Ectodermal cell (in vitro differentiated cells): ENCODE measurements around the gene GBP3. TPM values are rescaled to one million over a fixed set of nuclear protein-coding genes. Genes with fewer than 3 reads are reported as not detected.

Experiments used
- H3K27ac ChIP-seq: 2 replicates; pipeline ENCODE4 v1.7.0; 2013; ENCODE audit warnings: mild to moderate bottlenecking, low read depth, low read length; ENCODE audit not compliant: insufficient read depth, poor library complexity, severe bottlenecking
- H3K27me3 ChIP-seq: 2 replicates; pipeline ENCODE4 v1.7.0; 2013; ENCODE audit warnings: mild to moderate bottlenecking, low read length; ENCODE audit not compliant: insufficient read depth, control insufficient read depth, poor library complexity, severe bottlenecking
- H3K36me3 ChIP-seq: one replicate; pipeline ENCODE4 v1.7.0; 2013; ENCODE audit warnings: low read length; ENCODE audit not compliant: control insufficient read depth, insufficient read depth
- H3K4me1 ChIP-seq: one replicate; pipeline ENCODE4 v1.7.0; 2013; ENCODE audit warnings: low read length; ENCODE audit not compliant: control insufficient read depth, insufficient read depth
- H3K4me3 ChIP-seq: 2 replicates; pipeline ENCODE4 v1.7.0; 2013; ENCODE audit warnings: low read depth, low read length, control low read depth; ENCODE audit not compliant: insufficient read depth
- H3K9me3 ChIP-seq: 2 replicates; pipeline ENCODE4 v1.7.0; 2013; ENCODE audit warnings: mild to moderate bottlenecking, low read length, moderate library complexity; ENCODE audit not compliant: control insufficient read depth
- WGBS, 2 experiments: methylation state at CpG; one replicate each; pipeline ENCODE4 v1.1.7; 2013; ENCODE audit warnings: missing lambda C conversion rate in 2 of 2; 5-methylcytosine and 5-hydroxymethylcytosine counted together
- polyA plus RNA-seq, 4 experiments: library from polyadenylated mRNA; stranded (reverse); fragments of 50-300 nt; gene quantifications; one replicate each; pipeline ENCODE4 v1.2.3, GENCODE V29; 2013

Gene GBP3, protein sequence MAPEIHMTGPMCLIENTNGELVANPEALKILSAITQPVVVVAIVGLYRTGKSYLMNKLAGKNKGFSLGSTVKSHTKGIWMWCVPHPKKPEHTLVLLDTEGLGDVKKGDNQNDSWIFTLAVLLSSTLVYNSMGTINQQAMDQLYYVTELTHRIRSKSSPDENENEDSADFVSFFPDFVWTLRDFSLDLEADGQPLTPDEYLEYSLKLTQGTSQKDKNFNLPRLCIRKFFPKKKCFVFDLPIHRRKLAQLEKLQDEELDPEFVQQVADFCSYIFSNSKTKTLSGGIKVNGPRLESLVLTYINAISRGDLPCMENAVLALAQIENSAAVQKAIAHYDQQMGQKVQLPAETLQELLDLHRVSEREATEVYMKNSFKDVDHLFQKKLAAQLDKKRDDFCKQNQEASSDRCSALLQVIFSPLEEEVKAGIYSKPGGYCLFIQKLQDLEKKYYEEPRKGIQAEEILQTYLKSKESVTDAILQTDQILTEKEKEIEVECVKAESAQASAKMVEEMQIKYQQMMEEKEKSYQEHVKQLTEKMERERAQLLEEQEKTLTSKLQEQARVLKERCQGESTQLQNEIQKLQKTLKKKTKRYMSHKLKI
- polyA plus RNA-seq (2013, experiment 1 of 4) = not detected
- 0.20 TPM for polyA plus RNA-seq (2013, experiment 2 of 4)
- 0.69 TPM for polyA plus RNA-seq (2013, experiment 3 of 4)
- 0.53 TPM for polyA plus RNA-seq (2013, experiment 4 of 4)

- Histone ChIP-seq H3K36me3 (no peaks in the 10 kb centered on the region), H3K4me1 (no peaks in the 10 kb centered on the region), H3K9me3 (no peaks in the 10 kb centered on the region), H3K27me3 (no peaks in the 10 kb centered on the region), H3K27ac (no peak within 1 kb of the TSS), H3K4me3 (no peak within 1 kb of the TSS)
- 76 to 78% methylated on average over 5 of the region's 5 CpGs for WGBS, 2 experiments
Observed at GRCh38 chr1:89022167-89022959, at the start of gene GBP3. GBP3 (minus strand) TSS chr1:89022866; CDS start chr1:89020721, 2,145 bp downstream.

GRCh38 chr1:89070509-89070908 lies 47.8 kb upstream of the GBP3 start:
- no peak overlapping the region for H3K4me3 ChIP-seq
- H3K27ac ChIP-seq = no peak overlapping the region
- H3K9me3 ChIP-seq = no peaks in the 10 kb centered on the region
- no peaks in the 10 kb centered on the region for H3K4me1 ChIP-seq
- no peaks in the 10 kb centered on the region for H3K36me3 ChIP-seq
- 88 to 92% methylated on average over 1 of the region's 1 CpG for WGBS, 2 experiments
- H3K27me3 ChIP-seq = no peaks in the 10 kb centered on the region

- Histone ChIP-seq H3K4me1 (no peaks in the 10 kb centered on the region), H3K36me3 (no peaks in the 10 kb centered on the region), H3K4me3 (no peak overlapping the region), H3K9me3 (no peaks in the 10 kb centered on the region), H3K27ac (no peak overlapping the region), H3K27me3 (no peaks in the 10 kb centered on the region)
- WGBS, 2 experiments = 100% methylated on average over 1 to 2 of the region's 2 CpGs
Observed at GRCh38 chr1:89069951-89070350, 47.3 kb upstream of the GBP3 start.

DNA sequence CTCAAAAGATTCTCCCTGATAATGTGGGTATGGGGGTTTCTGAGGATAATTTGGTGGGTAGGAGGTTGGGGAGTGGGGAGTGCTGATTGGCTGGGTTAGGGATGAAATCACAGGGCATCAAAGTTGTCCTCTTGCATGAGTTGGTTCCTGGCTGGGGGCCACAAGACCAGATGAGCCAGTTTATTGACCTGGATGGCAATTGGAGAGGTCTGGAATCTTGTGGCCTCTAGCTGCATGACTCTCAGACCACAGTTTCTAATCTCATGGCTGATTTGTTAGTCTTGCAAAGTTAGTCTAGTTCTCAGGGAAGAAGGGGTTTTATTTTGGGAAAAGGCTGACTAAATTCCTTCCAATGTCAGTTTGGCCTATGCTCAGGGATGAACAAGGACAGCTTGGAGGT lies 45.6 kb upstream of the GBP3 start:
- H3K36me3 ChIP-seq = no peaks in the 10 kb centered on the region
- no peaks in the 10 kb centered on the region for H3K9me3 ChIP-seq
- no peaks in the 10 kb centered on the region for H3K27me3 ChIP-seq
- H3K4me1 ChIP-seq = no peaks in the 10 kb centered on the region
- H3K27ac ChIP-seq = no peak overlapping the region
- no peak overlapping the region for H3K4me3 ChIP-seq

GRCh38 chr1:89065079-89065868 lies 42.6 kb upstream of the GBP3 start, which contains the start of gene GBP1:
GBP1 (minus strand) TSS chr1:89065208; CDS start chr1:89063234, 1,974 bp downstream.
- Histone ChIP-seq H3K4me3 (no peak within 1 kb of the TSS), H3K36me3 (no peaks in the 10 kb centered on the region), H3K27ac (no peak within 1 kb of the TSS), H3K9me3 (no peaks in the 10 kb centered on the region), H3K4me1 (no peaks in the 10 kb centered on the region), H3K27me3 (no peaks in the 10 kb centered on the region)
- WGBS, 2 experiments = 92% methylated on average over 4 of the region's 4 CpGs

DNA sequence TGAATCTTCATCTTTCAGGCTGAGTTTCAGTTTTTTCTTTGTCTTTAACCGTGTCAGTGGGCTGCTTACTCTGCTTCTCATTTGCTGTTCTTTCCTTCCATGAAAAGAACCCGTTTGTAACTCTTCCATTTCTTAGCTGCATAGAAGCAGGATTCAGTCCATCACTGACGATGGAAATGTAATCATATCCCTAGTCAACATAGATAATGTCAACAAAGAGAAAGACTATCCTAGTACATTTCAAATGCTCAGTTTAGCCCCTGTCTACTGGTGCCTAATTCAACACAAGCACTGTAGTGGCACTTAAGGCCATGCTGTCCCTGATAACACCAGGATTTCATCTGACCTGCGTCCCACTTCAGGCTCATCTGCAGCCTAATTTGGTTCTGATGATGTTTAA lies 42.0 kb upstream of the GBP3 start:
- Histone ChIP-seq H3K27ac (no peak overlapping the region), H3K4me3 (no peak overlapping the region)

GRCh38 chr1:89063094-89063493 lies 40.4 kb upstream of the GBP3 start:
- WGBS, 2 experiments = 93 to 94% methylated on average over 2 of the region's 3 CpGs
- no peaks in the 10 kb centered on the region for H3K27me3 ChIP-seq
- no peaks in the 10 kb centered on the region for H3K36me3 ChIP-seq
- no peak overlapping the region for H3K27ac ChIP-seq
- no peak overlapping the region for H3K4me3 ChIP-seq
- H3K4me1 ChIP-seq = no peaks in the 10 kb centered on the region
- H3K9me3 ChIP-seq = no peaks in the 10 kb centered on the region

More for the DNA sequence above, 42.0 kb upstream of the GBP3 start:
- WGBS, 2 experiments = 81 to 92% methylated on average over 4 of the region's 4 CpGs
- Histone ChIP-seq H3K4me1 (no peaks in the 10 kb centered on the region), H3K36me3 (no peaks in the 10 kb centered on the region), H3K9me3 (no peaks in the 10 kb centered on the region), H3K27me3 (no peaks in the 10 kb centered on the region)

DNA sequence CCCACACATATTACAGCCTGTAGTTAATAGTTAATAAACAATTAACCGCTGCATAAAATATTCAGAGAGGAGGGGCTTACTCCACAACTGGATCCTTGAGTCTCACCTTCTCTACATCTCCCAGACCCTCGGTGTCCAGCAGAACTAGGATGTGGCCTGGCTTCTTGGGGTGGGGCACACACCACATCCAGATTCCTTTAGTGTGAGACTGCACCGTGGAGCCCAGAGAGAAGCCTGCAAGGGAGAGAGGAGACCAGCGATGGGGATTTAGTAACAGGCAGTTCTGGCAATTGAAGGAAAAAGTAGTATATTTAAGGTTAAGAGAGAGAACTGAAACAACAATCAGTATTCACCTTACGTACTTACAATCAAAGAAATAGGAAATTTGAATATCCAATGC lies 37.4 kb upstream of the GBP3 start:
- WGBS, 2 experiments = 92 to 94% methylated on average over 4 to 5 of the region's 5 CpGs
- H3K4me1 ChIP-seq = no peaks in the 10 kb centered on the region

DNA sequence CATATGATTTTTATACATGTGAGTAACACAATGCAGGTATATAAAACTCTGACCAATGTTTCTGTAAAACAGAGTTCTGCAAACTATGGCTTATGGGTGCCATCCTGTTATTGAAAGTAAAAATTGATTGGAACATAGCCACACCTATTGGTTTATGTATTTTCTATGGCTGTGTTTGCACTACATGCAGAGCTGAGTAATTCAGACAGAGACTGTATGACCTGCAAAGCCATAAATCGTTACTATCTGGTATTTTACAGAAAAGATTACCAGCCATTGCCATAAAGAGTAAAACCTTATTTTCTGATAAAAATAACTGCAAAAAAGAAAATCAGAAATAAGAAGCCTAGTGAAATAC lies 29.3 kb upstream of the GBP3 start:
- H3K27me3 ChIP-seq = no peaks in the 10 kb centered on the region
- no peak overlapping the region for H3K4me3 ChIP-seq
- no peaks in the 10 kb centered on the region for H3K36me3 ChIP-seq
- H3K4me1 ChIP-seq = no peaks in the 10 kb centered on the region
- H3K27ac ChIP-seq = no peak overlapping the region
- H3K9me3 ChIP-seq = no peaks in the 10 kb centered on the region
- 86 to 100% methylated on average over 1 of the region's 1 CpG for WGBS, 2 experiments

More for the DNA sequence above, 37.4 kb upstream of the GBP3 start:
- Histone ChIP-seq H3K27ac (no peak overlapping the region), H3K27me3 (no peaks in the 10 kb centered on the region), H3K4me3 (no peak overlapping the region), H3K9me3 (no peaks in the 10 kb centered on the region), H3K36me3 (no peaks in the 10 kb centered on the region)
